GM23248 (cell line): ENCODE measurements around the gene CCDC141.

Experiments used
- EZH2 ChIP-seq: fragments of 200-600 bp; sonication (generic); IDR thresholded peaks from 2 replicates; pipeline ENCODE4 v1.6.1; 2018; ENCODE audit warnings: antibody characterized with exemption, mild to moderate bottlenecking; ENCODE audit not compliant: insufficient read depth, poor library complexity, severe bottlenecking
- EZH2phosphoT487 ChIP-seq: fragments of 200-600 bp; sonication (generic); IDR thresholded peaks from 2 replicates; pipeline ENCODE4 v1.6.1; 2018; ENCODE audit warnings: antibody characterized with exemption, moderate library complexity, mild to moderate bottlenecking, low read depth; ENCODE audit not compliant: insufficient read depth

DNA sequence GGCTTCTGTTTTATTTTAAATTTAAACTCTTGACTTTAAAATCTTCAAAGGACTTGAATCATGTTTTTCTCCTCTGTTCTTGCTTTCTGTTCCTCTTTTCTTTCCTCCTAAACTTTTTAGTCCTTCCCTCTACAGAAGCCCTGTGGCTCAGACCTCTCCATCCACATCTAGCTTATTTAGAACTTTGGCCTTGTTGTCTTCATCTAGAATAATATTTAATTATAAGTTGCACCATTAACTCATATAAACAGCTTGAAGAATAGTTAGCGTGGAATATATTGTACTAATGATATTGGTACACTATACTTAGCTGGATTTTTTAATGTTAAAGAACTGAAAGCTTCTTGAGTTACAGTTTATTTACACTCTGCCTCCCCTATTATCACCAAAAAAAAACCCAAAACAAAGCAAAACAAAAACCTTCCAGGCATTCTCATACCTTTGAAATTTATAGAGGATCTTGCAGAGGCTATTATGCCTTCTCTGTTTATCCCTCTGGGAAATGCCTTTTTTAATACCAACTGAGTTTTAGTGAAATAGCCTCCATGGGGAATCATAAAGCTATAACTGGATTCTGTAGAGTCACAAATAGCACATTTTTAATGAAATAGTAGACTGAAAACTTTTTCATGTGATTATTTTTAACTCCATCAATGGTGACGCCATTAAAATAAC lies 9.2 kb upstream of the CCDC141 start:
- no peak for TF ChIP-seq EZH2
- no peak for TF ChIP-seq EZH2phosphoT487
